H9 (cell line): ENCODE data around the gene TUBB8. TPM values are rescaled to one million over a fixed set of nuclear protein-coding genes. Genes with fewer than 3 reads are reported as not detected.

ENCODE experiments used
- DNase-seq: peaks from one replicate; pipeline ENCODE4 v3.0.0-alpha.2; 2017
- H2AFZ ChIP-seq: one replicate; pipeline ENCODE4 v1.6.1; 2013; ENCODE audit warnings: mild to moderate bottlenecking, low read length, control low read depth, moderate library complexity
- H2AK5ac ChIP-seq: 2 replicates; pipeline ENCODE4 v1.6.1; 2013; ENCODE audit warnings: low read length, control low read depth, mixed read lengths; ENCODE audit not compliant: insufficient read length
- H2BK120ac ChIP-seq: one replicate; pipeline ENCODE4 v1.6.1; 2013; ENCODE audit warnings: low read depth, mild to moderate bottlenecking, low read length, control low read depth, inconsistent platforms; ENCODE audit not compliant: poor library complexity, severe bottlenecking
- H2BK12ac ChIP-seq: 2 replicates; pipeline ENCODE4 v1.6.1; 2013; ENCODE audit warnings: low read length, control low read depth, mixed read lengths, low read depth; ENCODE audit not compliant: insufficient read length
- H2BK15ac ChIP-seq: 2 replicates; pipeline ENCODE4 v1.6.1; 2013; ENCODE audit warnings: low read depth, low read length, control low read depth
- H2BK20ac ChIP-seq: one replicate; pipeline ENCODE4 v1.6.1; 2013; ENCODE audit warnings: low read depth, mild to moderate bottlenecking, low read length, control low read depth, inconsistent platforms; ENCODE audit not compliant: poor library complexity, severe bottlenecking
- H2BK5ac ChIP-seq: 2 replicates; pipeline ENCODE4 v1.6.1; 2013; ENCODE audit warnings: low read length, control low read depth, mixed read lengths; ENCODE audit not compliant: insufficient read length
- H3K14ac ChIP-seq: 2 replicates; pipeline ENCODE4 v1.6.1; 2013; ENCODE audit warnings: low read length, control low read depth; ENCODE audit not compliant: insufficient read depth
- H3K18ac ChIP-seq: 2 replicates; pipeline ENCODE4 v1.6.1; 2013; ENCODE audit warnings: low read depth, mild to moderate bottlenecking, mixed read lengths, low read length, control low read depth; ENCODE audit not compliant: insufficient read length
- H3K23ac ChIP-seq: 2 replicates; pipeline ENCODE4 v1.6.1; 2013; ENCODE audit warnings: low read length, control low read depth, mixed read lengths, low read depth; ENCODE audit not compliant: insufficient read length
- H3K23me2 ChIP-seq: 2 replicates; pipeline ENCODE4 v1.6.1; 2013; ENCODE audit warnings: low read depth, mild to moderate bottlenecking, mixed read lengths, low read length, control low read depth; ENCODE audit not compliant: insufficient read length, poor library complexity, severe bottlenecking
- H3K27ac ChIP-seq: 2 replicates; pipeline ENCODE4 v1.5.1; 2013; ENCODE audit warnings: low read length, control low read depth, mixed read lengths, low read depth; ENCODE audit not compliant: insufficient read length
- H3K27me3 ChIP-seq: 2 replicates; pipeline ENCODE4 v1.6.1; 2013; ENCODE audit warnings: low read length, control low read depth, inconsistent platforms; ENCODE audit not compliant: insufficient read depth
- H3K4ac ChIP-seq: 2 replicates; pipeline ENCODE4 v1.6.1; 2013; ENCODE audit warnings: low read depth, mild to moderate bottlenecking, control low read depth, inconsistent platforms, low read length, moderate library complexity
- H3K4me1 ChIP-seq: 2 replicates; pipeline ENCODE4 v1.6.1; 2013; ENCODE audit warnings: low read length, control low read depth, inconsistent platforms; ENCODE audit not compliant: insufficient read depth
- H3K4me2 ChIP-seq: 2 replicates; pipeline ENCODE4 v1.6.1; 2013; ENCODE audit warnings: low read length, control low read depth, mixed read lengths; ENCODE audit not compliant: insufficient read length, insufficient read depth
- H3K56ac ChIP-seq: 2 replicates; pipeline ENCODE4 v1.6.1; 2013; ENCODE audit warnings: low read depth, mild to moderate bottlenecking, mixed read lengths, low read length, control low read depth; ENCODE audit not compliant: insufficient read length
- H3K79me1 ChIP-seq: 2 replicates; pipeline ENCODE4 v1.6.1; 2013; ENCODE audit warnings: low read depth, mild to moderate bottlenecking, moderate library complexity, low read length, control low read depth, inconsistent platforms; ENCODE audit not compliant: insufficient read depth, poor library complexity, severe bottlenecking
- H3K79me2 ChIP-seq: 2 replicates; pipeline ENCODE4 v1.6.1; 2013; ENCODE audit warnings: low read length, control low read depth, inconsistent platforms; ENCODE audit not compliant: insufficient read depth
- H3K9ac ChIP-seq: 2 replicates; pipeline ENCODE4 v1.6.1; 2013; ENCODE audit warnings: low read length, control low read depth, mixed read lengths; ENCODE audit not compliant: insufficient read length; ENCODE audit errors: extremely low read depth
- H3K9me3 ChIP-seq: one replicate; pipeline ENCODE4 v1.6.1; 2013; ENCODE audit warnings: low read depth, low read length, inconsistent platforms; ENCODE audit not compliant: control insufficient read depth
- H3T11ph ChIP-seq: one replicate; pipeline ENCODE4 v1.6.1; 2013; ENCODE audit warnings: mild to moderate bottlenecking, low read length, control low read depth, inconsistent platforms
- H4K20me1 ChIP-seq: one replicate; pipeline ENCODE4 v1.6.1; 2013; ENCODE audit not compliant: control insufficient read depth, insufficient read length, insufficient read depth
- H4K5ac ChIP-seq: 2 replicates; pipeline ENCODE4 v1.6.1; 2013; ENCODE audit warnings: low read depth, mild to moderate bottlenecking, mixed read lengths, low read length, control low read depth; ENCODE audit not compliant: insufficient read length
- H4K8ac ChIP-seq: replicated peaks from 2 replicates; pipeline ENCODE4 v1.6.1; 2013; ENCODE audit warnings: low read length, control low read depth, mixed read lengths, low read depth; ENCODE audit not compliant: insufficient read length
- H4K91ac ChIP-seq: 2 replicates; pipeline ENCODE4 v1.6.1; 2013; ENCODE audit warnings: low read depth, mild to moderate bottlenecking, moderate library complexity, mixed read lengths, low read length, control low read depth; ENCODE audit not compliant: insufficient read length
- H3K27ac Mint-ChIP-seq, 3 experiments: 2 replicates in 2 of 3; 3 replicates in 1 of 3; pipeline ENCODE4 v1.8.0; 2020 to 2021; ENCODE audit warnings: mixed read lengths in 3 of 3, mild to moderate bottlenecking in 1 of 3, moderate library complexity in 1 of 3
- H3K27me3 Mint-ChIP-seq: 2 replicates; pipeline ENCODE4 v1.8.0; 2021; ENCODE audit warnings: low read depth, mild to moderate bottlenecking, moderate library complexity, mixed read lengths
- H3K36me3 Mint-ChIP-seq, 3 experiments: 2 replicates in 2 of 3; 3 replicates in 1 of 3; pipeline ENCODE4 v1.8.0; 2020 to 2021; ENCODE audit warnings: low read depth in 3 of 3, mixed read lengths in 3 of 3; ENCODE audit not compliant: insufficient read depth in 1 of 3
- H3K4me1 Mint-ChIP-seq, 2 experiments: 2 replicates each; pipeline ENCODE4 v1.8.0; 2020; ENCODE audit warnings: mixed read lengths in 2 of 2
- H3K4me3 Mint-ChIP-seq, 2 experiments: 2 replicates in 1 of 2; 3 replicates in 1 of 2; pipeline ENCODE4 v1.8.0; 2020 to 2021; ENCODE audit warnings: mild to moderate bottlenecking in 2 of 2, mixed read lengths in 2 of 2, moderate library complexity in 1 of 2
- H3K9me3 Mint-ChIP-seq, 2 experiments: 2 replicates in 1 of 2; 3 replicates in 1 of 2; pipeline ENCODE4 v1.8.0; 2020; ENCODE audit warnings: mild to moderate bottlenecking in 2 of 2, mixed read lengths in 2 of 2, moderate library complexity in 1 of 2
- CTCF ChIP-seq: fragments of 200-600 bp; sonication (generic); conservative IDR thresholded peaks from 3 replicates; pipeline ENCODE4 v1.8.0; 2021; ENCODE audit warnings: antibody characterized with exemption, mild to moderate bottlenecking
- WGBS: extraction: QIAGEN DNeasy Blood & Tissue Kit; methylation state at CpG from one replicate; pipeline ENCODE4 v1.1.7; 2013; ENCODE audit warnings: missing lambda C conversion rate, low lambda C conversion rate, mixed read lengths; ENCODE audit not compliant: insufficient read length; ENCODE audit errors: extremely low coverage; 5-methylcytosine and 5-hydroxymethylcytosine counted together
- total RNA-seq: library from RNA; stranded (reverse); gene quantifications from 2 replicates; pipeline ENCODE4 v1.2.1, GENCODE V29; 2021

TUBB8 gene
- total RNA-seq, 1 experiment from 2014 or later: 0.22 TPM

GRCh38 chr10:92153-92552, 43.1 kb upstream of the TUBB8 start:
- H2AK5ac ChIP-seq: no peak overlapping the region
- Mint-ChIP-seq H3K9me3 (peaks cover 23 to 59% of the 10 kb centered on the region in 2 experiments), H3K27ac (no peak overlapping the region), H3K4me3 (no peak overlapping the region), H3K4me1 (no peaks in the 10 kb centered on the region), H3K27me3 (no peaks in the 10 kb centered on the region; the same call in none of the 2 replicates), H3K36me3 (peaks cover 3 to 13% (median 12%) of the 10 kb centered on the region in 3 experiments; a peak in 5 of 7 replicates)
- no peak for TF ChIP-seq CTCF
- H4K91ac ChIP-seq: no peak overlapping the region
- no peak overlapping the region for H3K56ac ChIP-seq
- no peaks in the 10 kb centered on the region for H3K23me2 ChIP-seq
- no peak overlapping the region for H3K23ac ChIP-seq
- peaks cover 6% of the 10 kb centered on the region for H3K9me3 ChIP-seq
- H3K14ac ChIP-seq: no peak overlapping the region
- no peak overlapping the region for H2BK120ac ChIP-seq
- H3K79me1 ChIP-seq: no peaks in the 10 kb centered on the region
- no peak overlapping the region for H2BK12ac ChIP-seq
- H4K8ac ChIP-seq: no peak overlapping the region
- no peak overlapping the region for H3K27ac ChIP-seq
- no peaks in the 10 kb centered on the region for H3K27me3 ChIP-seq
- no CpG with 5 or more reads among the region's 4 CpGs for WGBS
- no peak overlapping the region for H3T11ph ChIP-seq
- no peak overlapping the region for H3K9ac ChIP-seq
- no peak overlapping the region for H2BK5ac ChIP-seq
- H4K20me1 ChIP-seq: no peaks in the 10 kb centered on the region
- no peaks in the 10 kb centered on the region for H3K4me1 ChIP-seq
- H2BK20ac ChIP-seq: no peak overlapping the region
- no peak overlapping the region for H3K18ac ChIP-seq
- no peak for DNase-seq
- H2AFZ ChIP-seq: no peak overlapping the region
- no peak overlapping the region for H4K5ac ChIP-seq
- H3K4me2 ChIP-seq: no peak overlapping the region
- no peak overlapping the region for H2BK15ac ChIP-seq
- no peaks in the 10 kb centered on the region for H3K79me2 ChIP-seq
- H3K4ac ChIP-seq: no peak overlapping the region; the same call in 1 of the 2 replicates
